Astrocyte (in vitro differentiated cells and primary cell): ENCODE results near the gene ERH. TPM values are rescaled to one million over a fixed set of nuclear protein-coding genes. Genes with fewer than 3 reads are reported as not detected.

ENCODE experiments used
- DNase-seq: peaks from one replicate; pipeline ENCODE4 v3.0.0-alpha.2; 2010; ENCODE audit warnings: low read depth
- FAIRE-seq: peaks from 2 replicates; lab custom pipeline; 2011; peaks lifted over from hg19 to GRCh38; lab: Jason Lieb, UNC
- H2AFZ ChIP-seq: 2 replicates; pipeline ENCODE4 v1.6.0; 2012; ENCODE audit warnings: low read depth, low read length, inconsistent platforms
- H3K27ac ChIP-seq: 2 replicates; pipeline ENCODE4 v1.5.1; 2011; ENCODE audit warnings: low read depth, low read length, inconsistent platforms
- H3K27me3 ChIP-seq: 2 replicates; pipeline ENCODE4 v1.6.0; 2011; ENCODE audit warnings: low read length, inconsistent platforms; ENCODE audit not compliant: insufficient read depth
- H3K36me3 ChIP-seq: 2 replicates; pipeline ENCODE4 v1.5.1; 2011; ENCODE audit warnings: low read length, inconsistent platforms; ENCODE audit not compliant: insufficient read depth
- H3K4me1 ChIP-seq: 2 replicates; pipeline ENCODE4 v1.5.1; 2011; ENCODE audit warnings: low read length, inconsistent platforms; ENCODE audit not compliant: insufficient read depth
- H3K4me2 ChIP-seq: 2 replicates; pipeline ENCODE4 v1.6.0; 2012; ENCODE audit warnings: low read length, inconsistent platforms
- H3K4me3 ChIP-seq: 2 replicates; pipeline ENCODE4 v1.5.1; 2011; ENCODE audit warnings: low read depth, mild to moderate bottlenecking, low read length, inconsistent platforms; ENCODE audit not compliant: insufficient read depth
- H3K79me2 ChIP-seq: 2 replicates; pipeline ENCODE4 v1.6.0; 2012; ENCODE audit warnings: mild to moderate bottlenecking, low read length, inconsistent platforms; ENCODE audit not compliant: insufficient read depth
- H3K9ac ChIP-seq: 2 replicates; pipeline ENCODE4 v1.6.0; 2012; ENCODE audit warnings: mild to moderate bottlenecking, low read length, inconsistent platforms
- H3K9me3 ChIP-seq: 2 replicates; pipeline ENCODE4 v1.5.1; 2012; ENCODE audit warnings: low read depth, mild to moderate bottlenecking, low read length, inconsistent platforms; ENCODE audit not compliant: insufficient read depth
- H4K20me1 ChIP-seq: 2 replicates; pipeline ENCODE4 v1.6.0; 2012; ENCODE audit warnings: low read length, inconsistent platforms; ENCODE audit not compliant: insufficient read depth
- H3K27ac Mint-ChIP-seq: one replicate; pipeline ENCODE4 v1.8.0; 2021; ENCODE audit warnings: mild to moderate bottlenecking, mixed read lengths; ENCODE audit not compliant: unreplicated experiment
- H3K27me3 Mint-ChIP-seq: one replicate; pipeline ENCODE4 v1.8.0; 2021; ENCODE audit warnings: low read depth, mixed read lengths; ENCODE audit not compliant: unreplicated experiment
- H3K36me3 Mint-ChIP-seq: one replicate; pipeline ENCODE4 v1.8.0; 2021; ENCODE audit warnings: low read depth, mixed read lengths; ENCODE audit not compliant: unreplicated experiment
- H3K4me1 Mint-ChIP-seq: one replicate; pipeline ENCODE4 v1.8.0; 2021; ENCODE audit warnings: low read depth, mixed read lengths; ENCODE audit not compliant: unreplicated experiment
- H3K4me3 Mint-ChIP-seq: one replicate; pipeline ENCODE4 v1.8.0; 2021; ENCODE audit warnings: mild to moderate bottlenecking, moderate library complexity, mixed read lengths; ENCODE audit not compliant: unreplicated experiment
- H3K9me3 Mint-ChIP-seq: one replicate; pipeline ENCODE4 v1.8.0; 2021; ENCODE audit warnings: mild to moderate bottlenecking, mixed read lengths; ENCODE audit not compliant: unreplicated experiment
- CTCF ChIP-seq: IDR thresholded peaks from 2 replicates; pipeline ENCODE4 v1.5.1; 2011; ENCODE audit warnings: low read depth, mild to moderate bottlenecking, inconsistent platforms, low read length, moderate library complexity; ENCODE audit not compliant: insufficient read depth
- EZH2 ChIP-seq: IDR thresholded peaks from 2 replicates; pipeline ENCODE4 v1.6.1; 2012; ENCODE audit warnings: mild to moderate bottlenecking, low read length, inconsistent platforms; ENCODE audit not compliant: insufficient read depth
- total RNA-seq: library from RNA; stranded (reverse); gene quantifications from 2 replicates; pipeline ENCODE4 v1.2.1, GENCODE V29; 2021

Gene ERH
- total RNA-seq, 1 donor from 2014 or later, result 255 TPM

- H3K9ac ChIP-seq, result no peak overlapping the region
- Mint-ChIP-seq H3K4me3 (no peak overlapping the region), H3K9me3 (no peaks in the 10 kb centered on the region), H3K4me1 (peaks cover 1% of the 10 kb centered on the region), H3K36me3 (peaks cover 2% of the 10 kb centered on the region), H3K27me3 (peaks cover 50% of the 10 kb centered on the region), H3K27ac (no peak overlapping the region)
- H2AFZ ChIP-seq, result no peak overlapping the region
- no peaks in the 10 kb centered on the region for H3K79me2 ChIP-seq
- no peak overlapping the region for H3K4me2 ChIP-seq
- DNase-seq, result no peak
- H3K36me3 ChIP-seq, result no peaks in the 10 kb centered on the region
- no peak overlapping the region for H3K27ac ChIP-seq
- H3K4me1 ChIP-seq, result no peaks in the 10 kb centered on the region
- TF ChIP-seq EZH2 (no peak), CTCF (no peak)
- H3K9me3 ChIP-seq, result no peaks in the 10 kb centered on the region
- no peak overlapping the region for H3K4me3 ChIP-seq
- H4K20me1 ChIP-seq, result no peaks in the 10 kb centered on the region
- FAIRE-seq, result no peak
- H3K27me3 ChIP-seq, result peaks cover 5% of the 10 kb centered on the region
Measured at GRCh38 chr14:69342928-69343525, 55.1 kb downstream of the ERH start.

DNA sequence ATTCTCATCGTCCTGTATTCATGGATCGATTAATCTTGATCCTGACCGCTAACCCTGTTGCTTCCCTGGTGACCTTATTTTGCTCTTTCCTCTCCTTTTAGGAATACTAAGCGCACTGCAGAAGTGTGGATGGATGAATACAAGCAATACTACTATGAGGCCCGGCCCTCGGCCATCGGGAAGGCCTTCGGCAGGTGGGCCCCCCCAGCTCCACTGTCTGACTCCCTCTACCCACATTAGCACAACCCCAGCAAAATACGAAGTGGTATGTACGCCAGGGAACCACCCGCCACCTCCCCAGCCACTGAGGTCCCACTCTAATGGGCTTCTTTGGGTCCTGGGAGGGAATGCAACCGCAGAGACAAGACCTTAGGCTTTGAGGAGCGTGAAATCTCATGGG is 58.7 kb downstream of the ERH start:
- Histone ChIP-seq H3K79me2 (no peaks in the 10 kb centered on the region), H3K36me3 (no peaks in the 10 kb centered on the region), H3K27ac (no peak overlapping the region), H4K20me1 (no peaks in the 10 kb centered on the region), H3K27me3 (peaks cover 7% of the 10 kb centered on the region), H2AFZ (no peak overlapping the region), H3K9ac (no peak overlapping the region), H3K4me1 (no peaks in the 10 kb centered on the region), H3K4me2 (no peak overlapping the region), H3K9me3 (no peaks in the 10 kb centered on the region), H3K4me3 (no peak overlapping the region)
- Mint-ChIP-seq H3K4me3 (no peak overlapping the region), H3K27me3 (peaks cover 42% of the 10 kb centered on the region), H3K9me3 (no peaks in the 10 kb centered on the region), H3K4me1 (peaks cover 2% of the 10 kb centered on the region), H3K36me3 (peaks cover 2% of the 10 kb centered on the region), H3K27ac (no peak overlapping the region)
- DNase-seq, result no peak
- FAIRE-seq, result no peak
- no peak for TF ChIP-seq CTCF
- no peak for TF ChIP-seq EZH2

GRCh38 chr14:69337984-69338383 is 60.1 kb downstream of the ERH start:
- TF ChIP-seq EZH2 (no peak), CTCF (no peak)
- H3K4me1 Mint-ChIP-seq, result peaks cover 2% of the 10 kb centered on the region
- Histone ChIP-seq H3K4me1 (no peaks in the 10 kb centered on the region), H3K9me3 (no peaks in the 10 kb centered on the region), H3K9ac (no peak overlapping the region), H3K27ac (no peak overlapping the region), H4K20me1 (no peaks in the 10 kb centered on the region), H2AFZ (no peak overlapping the region), H3K27me3 (peaks cover 3% of the 10 kb centered on the region), H3K36me3 (no peaks in the 10 kb centered on the region), H3K4me3 (no peak overlapping the region), H3K79me2 (no peaks in the 10 kb centered on the region), H3K4me2 (no peak overlapping the region)
- DNase-seq (no peak), FAIRE-seq (no peak)
- H3K9me3 Mint-ChIP-seq, result no peaks in the 10 kb centered on the region
- peaks cover 2% of the 10 kb centered on the region for H3K36me3 Mint-ChIP-seq
- H3K4me3 Mint-ChIP-seq, result no peak overlapping the region
- H3K27ac Mint-ChIP-seq, result no peak overlapping the region
- peaks cover 38% of the 10 kb centered on the region for H3K27me3 Mint-ChIP-seq
